GM12892 (cell line): Measurements from ENCODE around the gene ACAP3.

Source experiments
- POLR2A ChIP-seq: IDR thresholded peaks from 2 replicates; pipeline ENCODE4 v1.6.1; 2011; ENCODE audit warnings: low read depth, low read length, control low read depth
- POLR2AphosphoS5 ChIP-seq: IDR thresholded peaks from 2 replicates; pipeline ENCODE4 v1.6.1; 2011; ENCODE audit warnings: low read depth, low read length, control low read depth

GRCh38 chr1:1338278-1338677 lies 30.5 kb upstream of the ACAP3 start:
- TF ChIP-seq POLR2A (no peak), POLR2AphosphoS5 (no peak)
